OCI-LY7 (cell line): ENCODE measurements around the gene KNDC1. TPM values are rescaled to one million over a fixed set of nuclear protein-coding genes. Genes with fewer than 3 reads are reported as not detected.

Source experiments
- BruUV-seq: library from RNA; stranded (reverse); fragments of 400-500 nt; replicated peaks from 2 replicates; lab custom pipeline; 2021; lab: Mats Ljungman, UMichigan
- CTCF ChIA-PET: fragments of 300-600 bp; sonication (Branson Sonifier 250); formaldehyde crosslinking; loops from one replicate; lab custom pipeline; 2022; ENCODE audit warnings: antibody characterized with exemption; ENCODE audit not compliant: unreplicated experiment; lab: Charles Lee
- POLR2A ChIA-PET: fragments of 300-600 bp; sonication (Branson Sonifier 250); formaldehyde crosslinking; loops from one replicate; lab custom pipeline; 2022; ENCODE audit warnings: antibody characterized with exemption; lab: Charles Lee
- DNase-seq: peaks from one replicate; pipeline ENCODE4 v3.0.0-alpha.2; 2015; ENCODE audit warnings: low spot score
- H2AFZ ChIP-seq: fragments of 200-600 bp; sonication (generic), shearing (Covaris generic); 2 replicates; pipeline ENCODE4 v1.6.1; 2014; ENCODE audit warnings: mild to moderate bottlenecking, antibody characterized with exemption, low read length, moderate library complexity
- H3K27ac ChIP-seq: fragments of 200-600 bp; sonication (generic); 2 replicates; pipeline ENCODE4 v1.5.1; 2014; ENCODE audit warnings: mixed run types, low read depth, mild to moderate bottlenecking, moderate library complexity, low read length, inconsistent platforms; ENCODE audit not compliant: poor library complexity, severe bottlenecking
- H3K36me3 ChIP-seq: fragments of 200-600 bp; sonication (generic); 2 replicates; pipeline ENCODE4 v1.6.1; 2014; ENCODE audit warnings: mild to moderate bottlenecking, antibody characterized with exemption, low read length, moderate library complexity, mixed read lengths; ENCODE audit not compliant: insufficient read depth
- H3K4me1 ChIP-seq: fragments of 200-600 bp; sonication (generic); 2 replicates; pipeline ENCODE4 v1.5.1; 2014; ENCODE audit warnings: mild to moderate bottlenecking, low read length; ENCODE audit not compliant: insufficient read depth, poor library complexity, severe bottlenecking
- H3K4me2 ChIP-seq: fragments of 200-600 bp; sonication (generic); 2 replicates; pipeline ENCODE4 v1.6.1; 2014; ENCODE audit warnings: mild to moderate bottlenecking, low read length
- H3K4me3 ChIP-seq: fragments of 200-600 bp; sonication (generic); 2 replicates; pipeline ENCODE4 v1.5.1; 2014; ENCODE audit warnings: mild to moderate bottlenecking, low read depth, low read length; ENCODE audit not compliant: poor library complexity, severe bottlenecking
- H3K79me2 ChIP-seq: fragments of 200-600 bp; sonication (generic); 2 replicates; pipeline ENCODE4 v1.6.1; 2016; ENCODE audit warnings: low read depth, mild to moderate bottlenecking, low read length, moderate library complexity, mixed read lengths; ENCODE audit not compliant: insufficient read depth
- H3K9me2 ChIP-seq: fragments of 200-600 bp; sonication (generic); 2 replicates; pipeline ENCODE4 v1.6.1; 2016; ENCODE audit warnings: mild to moderate bottlenecking, low read length, mixed read lengths; ENCODE audit not compliant: insufficient read depth
- H3K9me3 ChIP-seq: fragments of 200-600 bp; sonication (generic); 2 replicates; pipeline ENCODE4 v1.6.1; 2014; ENCODE audit warnings: mild to moderate bottlenecking, mixed run types, low read length, mixed read lengths
- H4K20me1 ChIP-seq: fragments of 200-600 bp; sonication (generic); 2 replicates; pipeline ENCODE4 v1.6.1; 2014; ENCODE audit warnings: mild to moderate bottlenecking, antibody characterized with exemption, low read length, moderate library complexity, mixed read lengths; ENCODE audit not compliant: insufficient read depth
- EZH2phosphoT487 ChIP-seq: fragments of 200-600 bp; sonication (generic); IDR thresholded peaks from 2 replicates; pipeline ENCODE4 v1.6.1; 2018; ENCODE audit warnings: low read depth, borderline replicate concordance, mild to moderate bottlenecking, mixed run types, antibody characterized with exemption, low read length, moderate library complexity, mixed read lengths
- intact Hi-C: fragments of 100-400 bp; cut with micrococcal nuclease; formaldehyde crosslinking; loops from one replicate; pipeline ENCODE4 v1.10.0; 2022; ENCODE audit not compliant: unreplicated experiment
- total RNA-seq, 2 experiments: library from RNA; depleted of rRNA in 1 of 2; stranded (reverse); fragments of >200 nt in 1 of 2; shearing (Covaris generic) in 1 of 2; gene quantifications; 2 replicates each; pipeline ENCODE4 v1.2.3, GENCODE V29; 2014 to 2022
- TF ChIP-seq, protein P1 (sequence below): fragments of 200-600 bp; sonication (generic); conservative IDR thresholded peaks from 2 replicates; pipeline ENCODE4 v1.5.1; 2014; ENCODE audit warnings: mild to moderate bottlenecking, antibody characterized with exemption, low read length, moderate library complexity, mixed read lengths

KNDC1 gene
- total RNA-seq, 2 experiments from 2014 or later, result not detected

GRCh38 chr10:133245439-133246235 is 85.6 kb downstream of the KNDC1 start:
- POLR2A ChIA-PET, result no interaction called here

GRCh38 chr10:133246236-133246626 is 86.2 kb downstream of the KNDC1 start:
- CTCF ChIA-PET, result no interaction called here
- no peak overlapping the region for H2AFZ ChIP-seq
- no peaks in the 10 kb centered on the region for H3K4me1 ChIP-seq
- TF ChIP-seq EZH2phosphoT487, result no peak
- TF ChIP-seq, protein P1, sequence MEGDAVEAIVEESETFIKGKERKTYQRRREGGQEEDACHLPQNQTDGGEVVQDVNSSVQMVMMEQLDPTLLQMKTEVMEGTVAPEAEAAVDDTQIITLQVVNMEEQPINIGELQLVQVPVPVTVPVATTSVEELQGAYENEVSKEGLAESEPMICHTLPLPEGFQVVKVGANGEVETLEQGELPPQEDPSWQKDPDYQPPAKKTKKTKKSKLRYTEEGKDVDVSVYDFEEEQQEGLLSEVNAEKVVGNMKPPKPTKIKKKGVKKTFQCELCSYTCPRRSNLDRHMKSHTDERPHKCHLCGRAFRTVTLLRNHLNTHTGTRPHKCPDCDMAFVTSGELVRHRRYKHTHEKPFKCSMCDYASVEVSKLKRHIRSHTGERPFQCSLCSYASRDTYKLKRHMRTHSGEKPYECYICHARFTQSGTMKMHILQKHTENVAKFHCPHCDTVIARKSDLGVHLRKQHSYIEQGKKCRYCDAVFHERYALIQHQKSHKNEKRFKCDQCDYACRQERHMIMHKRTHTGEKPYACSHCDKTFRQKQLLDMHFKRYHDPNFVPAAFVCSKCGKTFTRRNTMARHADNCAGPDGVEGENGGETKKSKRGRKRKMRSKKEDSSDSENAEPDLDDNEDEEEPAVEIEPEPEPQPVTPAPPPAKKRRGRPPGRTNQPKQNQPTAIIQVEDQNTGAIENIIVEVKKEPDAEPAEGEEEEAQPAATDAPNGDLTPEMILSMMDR, result no peak
- no peak overlapping the region for H3K4me2 ChIP-seq
- intact Hi-C loops, result loop anchor here (10.0 kb wide), 1 partner anchor 269 kb away; no protein-coding TSS in a partner anchor
- H4K20me1 ChIP-seq, result no peaks in the 10 kb centered on the region
- DNase-seq, result no peak
- POLR2A ChIA-PET, result no interaction called here
- no peak overlapping the region for H3K4me3 ChIP-seq
- no peaks in the 10 kb centered on the region for H3K79me2 ChIP-seq
- no peaks in the 10 kb centered on the region for H3K36me3 ChIP-seq
- H3K9me2 ChIP-seq, result no peaks in the 10 kb centered on the region
- no peaks in the 10 kb centered on the region for H3K9me3 ChIP-seq
- H3K27ac ChIP-seq, result no peak overlapping the region
- no TSS peak for BruUV-seq

More at GRCh38 chr10:133245439-133246235, 85.6 kb downstream of the KNDC1 start:
- H4K20me1 ChIP-seq, result no peaks in the 10 kb centered on the region
- DNase-seq, result no peak
- H3K4me3 ChIP-seq, result no peak overlapping the region
- H3K9me2 ChIP-seq, result no peaks in the 10 kb centered on the region
- intact Hi-C loops, result loop anchor here (10.0 kb wide), 1 partner anchor 269 kb away; no protein-coding TSS in a partner anchor
- no peaks in the 10 kb centered on the region for H3K4me1 ChIP-seq
- BruUV-seq, result no TSS peak
- CTCF ChIA-PET, result no interaction called here
- no peaks in the 10 kb centered on the region for H3K36me3 ChIP-seq
- no peak overlapping the region for H3K27ac ChIP-seq
- TF ChIP-seq, protein P1, result no peak
- no peak for TF ChIP-seq EZH2phosphoT487
- H2AFZ ChIP-seq, result no peak overlapping the region
- no peaks in the 10 kb centered on the region for H3K9me3 ChIP-seq
- no peak overlapping the region for H3K4me2 ChIP-seq
- H3K79me2 ChIP-seq, result no peaks in the 10 kb centered on the region
